Mesothelial cell of epicardium (in vitro differentiated cells): Measurements from ENCODE around the gene MLST8. TPM values are rescaled to one million over a fixed set of nuclear protein-coding genes. Genes with fewer than 3 reads are reported as not detected.

ENCODE experiments used
- DNase-seq, 2 experiments: peaks; one replicate each; pipeline ENCODE4 v3.0.0; 2021; ENCODE audit warnings: low spot score in 2 of 2; ENCODE audit not compliant: unreplicated experiment in 2 of 2
- H3K27ac Mint-ChIP-seq: 2 replicates; pipeline ENCODE4 v1.8.0; 2021; ENCODE audit warnings: mixed read lengths
- H3K27me3 Mint-ChIP-seq: 2 replicates; pipeline ENCODE4 v1.8.0; 2021; ENCODE audit warnings: low read depth, mixed read lengths
- H3K36me3 Mint-ChIP-seq: 2 replicates; pipeline ENCODE4 v1.8.0; 2021; ENCODE audit warnings: mixed read lengths
- H3K4me1 Mint-ChIP-seq: 2 replicates; pipeline ENCODE4 v1.8.0; 2021; ENCODE audit warnings: mixed read lengths
- H3K4me3 Mint-ChIP-seq: 2 replicates; pipeline ENCODE4 v1.8.0; 2021; ENCODE audit warnings: mild to moderate bottlenecking, moderate library complexity, mixed read lengths
- H3K9me3 Mint-ChIP-seq: 2 replicates; pipeline ENCODE4 v1.8.0; 2021; ENCODE audit warnings: mixed read lengths
- CTCF ChIP-seq: fragments of 200-600 bp; sonication (generic); IDR thresholded peaks from one replicate; pipeline ENCODE4 v1.5.0; 2021; ENCODE audit warnings: antibody characterized with exemption; ENCODE audit not compliant: unreplicated experiment
- total RNA-seq: library from RNA; stranded (reverse); gene quantifications from 3 replicates; pipeline ENCODE4 v1.2.1, GENCODE V29; 2021

Gene MLST8
- total RNA-seq, 1 donor from 2014 or later, result 45.9 TPM

GRCh38 chr16:2246301-2246885 lies 41.1 kb downstream of the MLST8 start:
- DNase-seq, result no peak
- TF ChIP-seq CTCF, result no peak
- Mint-ChIP-seq H3K27ac (no peak overlapping the region), H3K36me3 (peaks cover 8% of the 10 kb centered on the region), H3K4me3 (no peak overlapping the region), H3K27me3 (no peaks in the 10 kb centered on the region), H3K9me3 (no peaks in the 10 kb centered on the region), H3K4me1 (peaks cover 7% of the 10 kb centered on the region)

- Mint-ChIP-seq H3K36me3 (peaks cover 19% of the 10 kb centered on the region), H3K27me3 (no peaks in the 10 kb centered on the region), H3K4me1 (peaks cover 7% of the 10 kb centered on the region), H3K4me3 (peak overlapping the region; percentile 82), H3K27ac (peak overlapping the region; percentile 89), H3K9me3 (no peaks in the 10 kb centered on the region)
- no peak for TF ChIP-seq CTCF
- DNase-seq, result no peak
Measured at GRCh38 chr16:2250652-2251295, 45.5 kb downstream of the MLST8 start.

GRCh38 chr16:2251296-2252111 lies 46.2 kb downstream of the MLST8 start, which contains the start of gene ECI1:
Gene ECI1, minus strand, starts transcription at chr16:2251587. Its CDS starts 21 bp downstream, at chr16:2251566.
- peak; percentile 32 for TF ChIP-seq CTCF
- H3K36me3 Mint-ChIP-seq, result peaks cover 23% of the 10 kb centered on the region
- peak within 1 kb of the TSS; percentile 89 for H3K27ac Mint-ChIP-seq
- peak within 1 kb of the TSS; percentile 82 for H3K4me3 Mint-ChIP-seq
- H3K4me1 Mint-ChIP-seq, result peaks cover 7% of the 10 kb centered on the region
- H3K9me3 Mint-ChIP-seq, result no peaks in the 10 kb centered on the region
- H3K27me3 Mint-ChIP-seq, result no peaks in the 10 kb centered on the region
- DNase-seq, result peak; percentile 75 to 88

- Mint-ChIP-seq H3K4me1 (peaks cover 7% of the 10 kb centered on the region), H3K27me3 (no peaks in the 10 kb centered on the region), H3K9me3 (no peaks in the 10 kb centered on the region), H3K36me3 (peaks cover 30% of the 10 kb centered on the region), H3K4me3 (no peak overlapping the region), H3K27ac (peak overlapping the region; percentile 77)
- TF ChIP-seq CTCF, result no peak
- no peak for DNase-seq
Measured at GRCh38 chr16:2252806-2253148, 47.5 kb downstream of the MLST8 start.

GRCh38 chr16:2253293-2253692 lies 48.0 kb downstream of the MLST8 start:
- TF ChIP-seq CTCF, result no peak
- H3K27me3 Mint-ChIP-seq, result no peaks in the 10 kb centered on the region
- peaks cover 32% of the 10 kb centered on the region for H3K36me3 Mint-ChIP-seq
- H3K4me3 Mint-ChIP-seq, result no peak overlapping the region
- H3K4me1 Mint-ChIP-seq, result peaks cover 7% of the 10 kb centered on the region
- H3K9me3 Mint-ChIP-seq, result no peaks in the 10 kb centered on the region
- no peak for DNase-seq
- peak overlapping the region; percentile 77 for H3K27ac Mint-ChIP-seq
